HEK293 (cell line): ENCODE data around the gene NANP.
A peak's percentile ranks its signal among the peaks of the same experiment; 100 is the strongest.

Experiments used
- EGR2 ChIP-seq: fragments of 450-650 bp; formaldehyde crosslinking; IDR thresholded peaks from 2 replicates; pipeline ENCODE4 v1.5.1; 2016; ENCODE audit warnings: low read depth, missing biosample characterization, missing genetic modification characterization
- GLIS1 ChIP-seq: fragments of 450-650 bp; formaldehyde crosslinking; IDR thresholded peaks from 2 replicates; pipeline ENCODE4 v1.5.1; 2016; ENCODE audit warnings: missing biosample characterization, missing genetic modification characterization
- IKZF3 ChIP-seq: fragments of 450-650 bp; IDR thresholded peaks from 2 replicates; pipeline ENCODE4 v1.5.0; 2018; ENCODE audit warnings: missing biosample characterization, mild to moderate bottlenecking, missing genetic modification characterization, moderate library complexity
- KLF1 ChIP-seq: fragments of 450-650 bp; formaldehyde crosslinking; IDR thresholded peaks from 2 replicates; pipeline ENCODE4 v1.5.1; 2016; ENCODE audit warnings: missing biosample characterization, missing genetic modification characterization
- KLF16 ChIP-seq: fragments of 450-650 bp; formaldehyde crosslinking; IDR thresholded peaks from 2 replicates; pipeline ENCODE4 v1.5.1; 2017; ENCODE audit warnings: missing biosample characterization, missing genetic modification characterization
- KLF8 ChIP-seq: fragments of 450-650 bp; formaldehyde crosslinking; IDR thresholded peaks from 2 replicates; pipeline ENCODE4 v1.5.1; 2016; ENCODE audit warnings: missing biosample characterization, missing genetic modification characterization
- KLF9 ChIP-seq: fragments of 450-650 bp; formaldehyde crosslinking; IDR thresholded peaks from 2 replicates; pipeline ENCODE4 v1.5.1; 2016; ENCODE audit warnings: missing biosample characterization, missing genetic modification characterization, low read depth
- OVOL3 ChIP-seq: fragments of 450-650 bp; formaldehyde crosslinking; IDR thresholded peaks from 2 replicates; pipeline ENCODE4 v1.5.1; 2016; ENCODE audit warnings: missing biosample characterization, missing genetic modification characterization
- SP2 ChIP-seq: fragments of 450-650 bp; formaldehyde crosslinking; IDR thresholded peaks from 2 replicates; pipeline ENCODE4 v1.5.1; 2016; ENCODE audit warnings: missing biosample characterization, missing genetic modification characterization
- YY1 ChIP-seq: fragments of 450-650 bp; formaldehyde crosslinking; IDR thresholded peaks from 2 replicates; pipeline ENCODE4 v1.5.1; 2018; ENCODE audit warnings: missing biosample characterization, missing genetic modification characterization
- ZBTB11 ChIP-seq: fragments of 450-650 bp; formaldehyde crosslinking; conservative IDR thresholded peaks from 2 replicates; pipeline ENCODE4 v1.5.1; 2016; ENCODE audit warnings: low read depth, missing biosample characterization, missing genetic modification characterization
- ZBTB20 ChIP-seq: fragments of 450-650 bp; formaldehyde crosslinking; IDR thresholded peaks from 2 replicates; pipeline ENCODE4 v1.5.1; 2016; ENCODE audit warnings: missing biosample characterization, missing genetic modification characterization
- ZBTB26 ChIP-seq: fragments of 450-650 bp; formaldehyde crosslinking; optimal IDR thresholded peaks from 2 replicates; pipeline ENCODE3; 2016; ENCODE audit warnings: missing biosample characterization, mild to moderate bottlenecking, missing genetic modification characterization
- ZBTB8A ChIP-seq: fragments of 450-650 bp; formaldehyde crosslinking; IDR thresholded peaks from 2 replicates; pipeline ENCODE4 v1.5.1; 2016; ENCODE audit warnings: missing biosample characterization, missing genetic modification characterization
- ZFHX2 ChIP-seq: fragments of 450-650 bp; formaldehyde crosslinking; conservative IDR thresholded peaks from 2 replicates; pipeline ENCODE4 v1.5.1; 2016; ENCODE audit warnings: missing biosample characterization, missing genetic modification characterization
- ZFP41 ChIP-seq: fragments of 450-650 bp; formaldehyde crosslinking; IDR thresholded peaks from 2 replicates; pipeline ENCODE4 v1.5.1; 2016; ENCODE audit warnings: missing biosample characterization, missing genetic modification characterization, borderline replicate concordance
- ZNF18 ChIP-seq: fragments of 450-650 bp; formaldehyde crosslinking; IDR thresholded peaks from 2 replicates; pipeline ENCODE4 v1.5.1; 2016; ENCODE audit warnings: missing biosample characterization, missing genetic modification characterization
- ZNF280C ChIP-seq: fragments of 450-650 bp; formaldehyde crosslinking; IDR thresholded peaks from 2 replicates; pipeline ENCODE4 v1.5.1; 2016; ENCODE audit warnings: missing biosample characterization, missing genetic modification characterization
- ZNF366 ChIP-seq: fragments of 450-650 bp; formaldehyde crosslinking; conservative IDR thresholded peaks from 2 replicates; pipeline ENCODE4 v1.5.1; 2016; ENCODE audit warnings: missing biosample characterization, missing genetic modification characterization
- ZNF416 ChIP-seq: fragments of 450-650 bp; formaldehyde crosslinking; IDR thresholded peaks from 2 replicates; pipeline ENCODE4 v1.5.1; 2016; ENCODE audit warnings: missing biosample characterization, missing genetic modification characterization
- ZNF423 ChIP-seq: fragments of 450-650 bp; formaldehyde crosslinking; IDR thresholded peaks from 2 replicates; pipeline ENCODE4 v1.5.1; 2016; ENCODE audit warnings: missing biosample characterization, missing genetic modification characterization
- ZNF48 ChIP-seq: fragments of 450-650 bp; formaldehyde crosslinking; IDR thresholded peaks from 2 replicates; pipeline ENCODE4 v1.5.1; 2016; ENCODE audit warnings: missing biosample characterization, missing genetic modification characterization
- ZNF488 ChIP-seq: fragments of 450-650 bp; formaldehyde crosslinking; IDR thresholded peaks from 2 replicates; pipeline ENCODE4 v1.5.1; 2016; ENCODE audit warnings: missing biosample characterization, missing genetic modification characterization
- ZNF555 ChIP-seq: fragments of 450-650 bp; formaldehyde crosslinking; conservative IDR thresholded peaks from 2 replicates; pipeline ENCODE4 v1.5.1; 2017; ENCODE audit warnings: missing biosample characterization, mild to moderate bottlenecking, missing genetic modification characterization, inconsistent platforms
- ZNF561 ChIP-seq: fragments of 450-650 bp; IDR thresholded peaks from 2 replicates; pipeline ENCODE4 v1.5.1; 2018; ENCODE audit warnings: missing biosample characterization, missing genetic modification characterization, borderline replicate concordance
- ZNF585B ChIP-seq: fragments of 450-650 bp; formaldehyde crosslinking; IDR thresholded peaks from 2 replicates; pipeline ENCODE4 v1.5.1; 2016; ENCODE audit warnings: missing biosample characterization, missing genetic modification characterization
- ZNF624 ChIP-seq: fragments of 450-650 bp; formaldehyde crosslinking; IDR thresholded peaks from 2 replicates; pipeline ENCODE4 v1.5.1; 2017; ENCODE audit warnings: missing biosample characterization, missing genetic modification characterization
- ZNF76 ChIP-seq: fragments of 450-650 bp; formaldehyde crosslinking; IDR thresholded peaks from 2 replicates; pipeline ENCODE4; 2016; ENCODE audit warnings: low read depth, missing biosample characterization, missing genetic modification characterization, borderline replicate concordance
- ZNF785 ChIP-seq: fragments of 450-650 bp; formaldehyde crosslinking; IDR thresholded peaks from 2 replicates; pipeline ENCODE4 v1.5.1; 2016; ENCODE audit warnings: missing biosample characterization, missing genetic modification characterization
- ZSCAN30 ChIP-seq: fragments of 450-650 bp; IDR thresholded peaks from 2 replicates; pipeline ENCODE4 v1.5.1; 2018; ENCODE audit warnings: missing biosample characterization, mild to moderate bottlenecking, missing genetic modification characterization, moderate library complexity
- ZXDB ChIP-seq: fragments of 450-650 bp; formaldehyde crosslinking; IDR thresholded peaks from 2 replicates; pipeline ENCODE4 v1.5.1; 2016; ENCODE audit warnings: missing biosample characterization, missing genetic modification characterization

NANP gene

GRCh38 chr20:25584905-25585704 lies 38.7 kb downstream of the NANP start, which contains the start of gene NINL (continued):
- TF ChIP-seq ZFP41 (tag by site-specific recombination) (no peak), ZNF366 (tag by site-specific recombination) (0 out of 2 replicates have a peak, but pooled peaks have one; percentile 30), IKZF3 (tag by site-specific recombination) (0 out of 2 replicates have a peak, but pooled peaks have one; percentile 8), OVOL3 (tag by site-specific recombination) (no peak), ZNF48 (no peak), KLF16 (tag by site-specific recombination) (no peak), ZNF423 (tag by site-specific recombination) (no peak), KLF9 (peak; percentile 83), KLF8 (peak; percentile 84; the same call in 1 of the 2 replicates), ZNF416 (tag by site-specific recombination) (no peak), ZBTB8A (peak; percentile 99), ZXDB (tag by site-specific recombination) (0 out of 2 replicates have a peak, but pooled peaks have one; percentile 16), ZNF280C (no peak), YY1 (0 out of 2 replicates have a peak, but pooled peaks have one; percentile 37), GLIS1 (tag by site-specific recombination) (peak; percentile 94), ZBTB11 (peak; percentile 29; the same call in 1 of the 2 replicates), ZNF488 (tag by site-specific recombination) (no peak), ZNF585B (no peak), ZBTB20 (tag by site-specific recombination) (peak; percentile 75), ZFHX2 (tag by site-specific recombination) (peak; percentile 80), EGR2 (tag by site-specific recombination) (peak; percentile 36; the same call in 1 of the 2 replicates), KLF1 (tag by site-specific recombination) (peak; percentile 85), SP2 (tag by site-specific recombination) (peak; percentile 49; the same call in 1 of the 2 replicates), ZNF76 (0 out of 2 replicates have a peak, but pooled peaks have one; percentile 40), ZNF555 (no peak), ZNF561 (peak; percentile 72), ZNF18 (tag by site-specific recombination) (no peak), ZSCAN30 (tag by site-specific recombination) (peak; percentile 61; the same call in 1 of the 2 replicates), ZNF624 (tag by site-specific recombination) (no peak), ZNF785 (no peak), ZBTB26 (tag by site-specific recombination) (peak; percentile 89)
